ENCODE results near the gene PLCD1. TPM values are rescaled to one million over a fixed set of nuclear protein-coding genes. Genes with fewer than 3 reads are reported as not detected.
"Not testable (repeated sequence)": the region's sequence is repeated elsewhere in the genome, so short reads cannot be mapped to it uniquely, and the experiment has no call there.

The PLCD1 gene
- total RNA-seq, 2 donors from 2014 or later = 29.7 to 176 TPM

GRCh38 chr3:37979541-37980461 lies 49.6 kb downstream of the PLCD1 start:
- Histone ChIP-seq H3K9me3 (no peaks in the 10 kb centered on the region), H3K36me3 (peaks cover 0 to 13% of the 10 kb centered on the region in 2 donors), H3K27me3 (replicated peaks; ENCODE audit: insufficient read depth) (no peaks in the 10 kb centered on the region), H3K4me3 (no peak overlapping the region), H3K4me1 (replicated peaks) (no peaks in the 10 kb centered on the region), H3K27ac (no peak overlapping the region)
- DNase-seq (ENCODE audit: low spot score) = no peak
- no peak for TF ChIP-seq POLR2AphosphoS5 (IDR thresholded peaks at IDR 0.05)
- TF ChIP-seq POLR2A (IDR thresholded peaks at IDR 0.05) = no peak
- TF ChIP-seq, protein P1, sequence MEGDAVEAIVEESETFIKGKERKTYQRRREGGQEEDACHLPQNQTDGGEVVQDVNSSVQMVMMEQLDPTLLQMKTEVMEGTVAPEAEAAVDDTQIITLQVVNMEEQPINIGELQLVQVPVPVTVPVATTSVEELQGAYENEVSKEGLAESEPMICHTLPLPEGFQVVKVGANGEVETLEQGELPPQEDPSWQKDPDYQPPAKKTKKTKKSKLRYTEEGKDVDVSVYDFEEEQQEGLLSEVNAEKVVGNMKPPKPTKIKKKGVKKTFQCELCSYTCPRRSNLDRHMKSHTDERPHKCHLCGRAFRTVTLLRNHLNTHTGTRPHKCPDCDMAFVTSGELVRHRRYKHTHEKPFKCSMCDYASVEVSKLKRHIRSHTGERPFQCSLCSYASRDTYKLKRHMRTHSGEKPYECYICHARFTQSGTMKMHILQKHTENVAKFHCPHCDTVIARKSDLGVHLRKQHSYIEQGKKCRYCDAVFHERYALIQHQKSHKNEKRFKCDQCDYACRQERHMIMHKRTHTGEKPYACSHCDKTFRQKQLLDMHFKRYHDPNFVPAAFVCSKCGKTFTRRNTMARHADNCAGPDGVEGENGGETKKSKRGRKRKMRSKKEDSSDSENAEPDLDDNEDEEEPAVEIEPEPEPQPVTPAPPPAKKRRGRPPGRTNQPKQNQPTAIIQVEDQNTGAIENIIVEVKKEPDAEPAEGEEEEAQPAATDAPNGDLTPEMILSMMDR (IDR thresholded peaks at IDR 0.05) = no peak
- intact Hi-C loops (cut with DNase I) = no loop called here
- 93% methylated on average over 8 of the region's 8 CpGs for WGBS

DNA sequence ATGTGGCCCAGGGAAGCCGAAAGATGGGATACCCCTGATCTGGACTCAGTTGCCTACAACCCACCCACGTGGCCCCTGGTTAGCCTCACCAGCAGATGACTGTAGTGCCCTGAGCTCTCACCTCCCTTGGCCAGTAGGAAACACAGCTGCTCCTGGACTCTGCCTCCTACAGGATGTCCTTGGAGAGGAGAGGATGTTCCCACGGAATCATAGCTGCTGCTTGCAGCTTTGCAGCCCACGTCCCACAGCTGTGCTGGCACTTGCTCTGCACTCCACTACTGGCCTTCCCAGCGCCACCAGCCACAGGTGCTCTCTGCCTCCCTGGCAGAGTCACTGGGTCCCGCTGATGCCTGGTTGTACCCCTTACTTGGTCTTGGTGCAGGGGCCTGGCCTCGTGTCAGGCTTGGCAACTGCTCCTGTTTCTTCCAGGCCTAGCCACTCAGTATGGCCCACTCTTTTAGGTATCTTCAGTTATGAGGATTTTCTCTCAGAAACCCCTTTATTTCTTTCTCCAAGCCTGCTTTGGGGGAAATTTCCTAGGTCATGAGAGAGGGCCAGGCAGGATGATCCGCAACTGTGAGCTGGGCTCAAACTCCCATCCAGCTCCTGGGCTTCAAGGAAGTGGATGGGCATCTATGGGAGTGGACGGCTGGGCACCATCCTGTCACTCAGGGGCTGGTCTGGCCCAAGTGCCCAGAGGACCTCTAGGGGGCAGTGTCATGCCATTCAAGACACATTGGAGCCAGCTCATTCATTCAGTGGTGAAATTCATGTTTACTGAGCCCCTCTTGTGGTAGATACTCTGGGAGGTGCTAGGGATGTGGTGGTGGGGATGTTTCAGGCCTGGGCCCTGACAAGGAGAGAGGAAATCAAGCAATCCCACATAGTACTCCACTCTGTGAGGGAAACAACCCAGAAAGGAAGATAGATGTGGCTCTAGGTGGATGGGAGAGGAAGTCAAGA lies 55.0 kb downstream of the PLCD1 start:
- H3K36me3 ChIP-seq = peaks cover 0 to 13% of the 10 kb centered on the region in 2 donors
- H3K27me3 ChIP-seq (replicated peaks; ENCODE audit: insufficient read depth) = no peaks in the 10 kb centered on the region
- TF ChIP-seq, protein P1 (IDR thresholded peaks at IDR 0.05) = peak; percentile 48 to 82 (median 70)
- TF ChIP-seq POLR2A (IDR thresholded peaks at IDR 0.05) (no peak), POLR2AphosphoS5 (IDR thresholded peaks at IDR 0.05) (peak; percentile 47)
- no peak overlapping the region for H3K27ac ChIP-seq
- intact Hi-C loops (cut with DNase I) = no loop called here
- 75% methylated on average over 9 of the region's 9 CpGs for WGBS
- DNase-seq (ENCODE audit: low spot score) = peak; percentile 60
- no peaks in the 10 kb centered on the region for H3K4me1 ChIP-seq (replicated peaks)
- no peak overlapping the region for H3K4me3 ChIP-seq
- no peaks in the 10 kb centered on the region for H3K9me3 ChIP-seq

- 75% methylated on average over 12 of the region's 12 CpGs for WGBS
- Histone ChIP-seq H3K27me3 (replicated peaks; ENCODE audit: insufficient read depth) (no peaks in the 10 kb centered on the region), H3K4me3 (no peak overlapping the region), H3K4me1 (replicated peaks) (no peaks in the 10 kb centered on the region), H3K36me3 (peaks cover 0 to 13% of the 10 kb centered on the region in 2 donors), H3K9me3 (no peaks in the 10 kb centered on the region), H3K27ac (peak overlapping the region in 1 of 2 donors; percentile 13)
- TF ChIP-seq, protein P1 (IDR thresholded peaks at IDR 0.05) = no peak
- TF ChIP-seq POLR2AphosphoS5 (IDR thresholded peaks at IDR 0.05) (no peak), POLR2A (IDR thresholded peaks at IDR 0.05) (no peak)
- intact Hi-C loops (cut with DNase I) = no loop called here
- DNase-seq (ENCODE audit: low spot score) = no peak
Observed at GRCh38 chr3:37973246-37974054, 56.0 kb downstream of the PLCD1 start.

- intact Hi-C loops (cut with DNase I); H3K27ac ChIP-seq: not testable (repeated sequence)
- 85% methylated on average over 8 of the region's 8 CpGs for WGBS
Observed at GRCh38 chr3:37972056-37972455, 57.4 kb downstream of the PLCD1 start.

More at GRCh38 chr3:37972056-37972455, 57.4 kb downstream of the PLCD1 start:
- not testable (repeated sequence) for H3K27me3 ChIP-seq (replicated peaks; ENCODE audit: insufficient read depth); H3K4me3 ChIP-seq; DNase-seq (ENCODE audit: low spot score); H3K4me1 ChIP-seq (replicated peaks); H3K9me3 ChIP-seq
- peaks cover 0 to 13% of the 10 kb centered on the region in 2 donors for H3K36me3 ChIP-seq
